ENCODE results near the gene MINDY4. TPM values are rescaled to one million over a fixed set of nuclear protein-coding genes. Genes with fewer than 3 reads are reported as not detected.

MINDY4 gene
- polyA plus RNA-seq, 1 experiment: 1.8 TPM

GRCh38 chr7:30849565-30849964 lies 78.3 kb downstream of the MINDY4 start:
- ChIA-PET CTCF (no interaction called here), POLR2A (no interaction called here)
- H3K27ac ChIP-seq (ENCODE audit: low read depth, low read length): no peak overlapping the region
- DNase-seq (ENCODE audit: low read depth, low spot score): no peak
- H3K27me3 ChIP-seq (ENCODE audit: control insufficient read depth, insufficient read depth, low read length): no peaks in the 10 kb centered on the region
- H3K4me3 ChIP-seq (ENCODE audit: low read depth, low read length): no peak overlapping the region
- H3K9me3 ChIP-seq (ENCODE audit: control insufficient read depth, insufficient read depth, low read length): peaks cover 4% of the 10 kb centered on the region; the same call in 1 of the 2 replicates
- no peak for TF ChIP-seq CTCF (IDR thresholded peaks at IDR 0.05; ENCODE audit: low read depth, low read length)

GRCh38 chr7:30850426-30850825 lies 79.2 kb downstream of the MINDY4 start:
- Histone ChIP-seq H3K4me3 (ENCODE audit: low read depth, low read length) (no peak overlapping the region), H3K9me3 (ENCODE audit: control insufficient read depth, insufficient read depth, low read length) (peaks cover 4% of the 10 kb centered on the region; the same call in 1 of the 2 replicates), H3K27me3 (ENCODE audit: control insufficient read depth, insufficient read depth, low read length) (no peaks in the 10 kb centered on the region), H3K27ac (ENCODE audit: low read depth, low read length) (no peak overlapping the region)
- ChIA-PET POLR2A (no interaction called here), CTCF (no interaction called here)
- no peak for DNase-seq (ENCODE audit: low read depth, low spot score)
- TF ChIP-seq CTCF (IDR thresholded peaks at IDR 0.05; ENCODE audit: low read depth, low read length): no peak

GRCh38 chr7:30851651-30852307 lies 80.6 kb downstream of the MINDY4 start:
- ChIA-PET CTCF (interaction anchor here (0.6 kb wide), 1 partner anchor 37 kb away, joined by 3 read pairs; no protein-coding TSS in a partner anchor), POLR2A (no interaction called here)
- Histone ChIP-seq H3K9me3 (ENCODE audit: control insufficient read depth, insufficient read depth, low read length) (peaks cover 4% of the 10 kb centered on the region; the same call in 1 of the 2 replicates), H3K27ac (ENCODE audit: low read depth, low read length) (no peak overlapping the region), H3K4me3 (ENCODE audit: low read depth, low read length) (no peak overlapping the region), H3K27me3 (ENCODE audit: control insufficient read depth, insufficient read depth, low read length) (no peaks in the 10 kb centered on the region)
- no peak for TF ChIP-seq CTCF (IDR thresholded peaks at IDR 0.05; ENCODE audit: low read depth, low read length)
- DNase-seq (ENCODE audit: low read depth, low spot score): no peak

- CTCF ChIA-PET: interaction anchor here (0.6 kb wide), 1 partner anchor 36 kb away, joined by 3 read pairs; no protein-coding TSS in a partner anchor
- Histone ChIP-seq H3K27ac (ENCODE audit: low read depth, low read length) (no peak overlapping the region), H3K4me3 (ENCODE audit: low read depth, low read length) (no peak overlapping the region)
Observed at GRCh38 chr7:30852308-30852684, 81.1 kb downstream of the MINDY4 start.

More at GRCh38 chr7:30852308-30852684, 81.1 kb downstream of the MINDY4 start:
- Histone ChIP-seq H3K27me3 (ENCODE audit: control insufficient read depth, insufficient read depth, low read length) (no peaks in the 10 kb centered on the region), H3K9me3 (ENCODE audit: control insufficient read depth, insufficient read depth, low read length) (peaks cover 4% of the 10 kb centered on the region; the same call in 1 of the 2 replicates)
- POLR2A ChIA-PET: no interaction called here
- DNase-seq (ENCODE audit: low read depth, low spot score): no peak
- TF ChIP-seq CTCF (IDR thresholded peaks at IDR 0.05; ENCODE audit: low read depth, low read length): no peak
